Inflammatory macrophage treated with lipopolysaccharide for 1 hour (primary cell): ENCODE data around the gene NOM1.

Experiments
- DNase-seq, 2 donors: peaks; one replicate each; pipeline ENCODE4 v3.0.0-alpha.2; 2020 to 2022

NOM1 gene

GRCh38 chr7:157005456-157006204, 56.1 kb downstream of the NOM1 start:
- no peak for DNase-seq

- DNase-seq, result no peak
Measured at GRCh38 chr7:157006205-157006747, 56.8 kb downstream of the NOM1 start.

GRCh38 chr7:157006829-157007469, 57.4 kb downstream of the NOM1 start:
- DNase-seq, result no peak

GRCh38 chr7:157007470-157008066, 58.1 kb downstream of the NOM1 start:
- DNase-seq, result no peak

- no peak for DNase-seq
Measured at GRCh38 chr7:157008206-157009169, 59.0 kb downstream of the NOM1 start.

- no peak for DNase-seq
Measured at GRCh38 chr7:157009170-157009777, 59.8 kb downstream of the NOM1 start.

GRCh38 chr7:157009778-157010587, 60.5 kb downstream of the NOM1 start:
- no peak for DNase-seq

GRCh38 chr7:157010588-157011332, 61.2 kb downstream of the NOM1 start, which contains the start of gene MNX1:
Gene MNX1 (minus strand): TSS chr7:157010663. CDS start chr7:157010350, 313 bp downstream.
- no peak for DNase-seq

GRCh38 chr7:157011333-157012112, 62.0 kb downstream of the NOM1 start:
- no peak for DNase-seq

- no peak for DNase-seq
Measured at GRCh38 chr7:157012113-157012547, 62.6 kb downstream of the NOM1 start.

- no peak for DNase-seq
Measured at GRCh38 chr7:157013101-157013500, 63.6 kb downstream of the NOM1 start.

- no peak for DNase-seq
Measured at GRCh38 chr7:157013602-157014549, 64.4 kb downstream of the NOM1 start.

GRCh38 chr7:157014635-157015555, 65.4 kb downstream of the NOM1 start:
- no peak for DNase-seq

GRCh38 chr7:157016024-157016351, 66.5 kb downstream of the NOM1 start:
- no peak for DNase-seq

GRCh38 chr7:157016352-157017041, 67.0 kb downstream of the NOM1 start:
- no peak for DNase-seq

GRCh38 chr7:157017149-157017548, 67.6 kb downstream of the NOM1 start:
- DNase-seq, result no peak
